GM15510 (cell line): ENCODE data around the gene UBA6.

ENCODE experiments used
- POLR2A ChIP-seq: IDR thresholded peaks from 3 replicates; pipeline ENCODE4 v1.6.1; 2011; ENCODE audit warnings: borderline replicate concordance; ENCODE audit not compliant: insufficient read length; ENCODE audit errors: extremely low read depth

Gene UBA6

GRCh38 chr4:67721315-67721769 is 20.4 kb upstream of the UBA6 start:
- TF ChIP-seq POLR2A: no peak

- TF ChIP-seq POLR2A: no peak
These were observed 19.1 kb upstream of the UBA6 start for GRCh38 chr4:67719953-67720617.

DNA sequence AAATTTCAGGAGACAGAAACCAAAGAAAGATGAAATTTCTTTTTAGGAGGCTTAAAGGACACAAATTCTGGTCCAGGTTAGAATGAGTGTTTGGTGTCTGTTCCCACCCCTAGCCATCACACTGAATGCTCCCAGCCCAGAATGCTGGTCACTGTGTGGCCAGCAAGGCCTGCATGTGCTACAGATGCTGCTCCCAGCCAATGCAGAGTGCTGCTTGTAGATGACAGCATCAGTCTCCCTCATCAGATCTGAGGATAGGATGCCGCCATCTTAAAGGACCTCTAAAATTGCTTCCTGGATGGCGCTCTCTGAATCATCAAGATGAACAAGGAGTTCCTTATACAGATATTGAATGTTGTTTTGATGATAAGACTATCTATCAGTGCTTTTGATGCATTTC is 17.9 kb upstream of the UBA6 start:
- no peak for TF ChIP-seq POLR2A

- no peak for TF ChIP-seq POLR2A
These were observed 16.6 kb upstream of the UBA6 start for GRCh38 chr4:67717586-67717985.

- no peak for TF ChIP-seq POLR2A
These were observed 14.0 kb upstream of the UBA6 start for GRCh38 chr4:67714955-67715354.

GRCh38 chr4:67714248-67714583 is 13.3 kb upstream of the UBA6 start:
- TF ChIP-seq POLR2A: no peak

- TF ChIP-seq POLR2A: no peak
These were observed 12.7 kb upstream of the UBA6 start for GRCh38 chr4:67713529-67714247.

DNA sequence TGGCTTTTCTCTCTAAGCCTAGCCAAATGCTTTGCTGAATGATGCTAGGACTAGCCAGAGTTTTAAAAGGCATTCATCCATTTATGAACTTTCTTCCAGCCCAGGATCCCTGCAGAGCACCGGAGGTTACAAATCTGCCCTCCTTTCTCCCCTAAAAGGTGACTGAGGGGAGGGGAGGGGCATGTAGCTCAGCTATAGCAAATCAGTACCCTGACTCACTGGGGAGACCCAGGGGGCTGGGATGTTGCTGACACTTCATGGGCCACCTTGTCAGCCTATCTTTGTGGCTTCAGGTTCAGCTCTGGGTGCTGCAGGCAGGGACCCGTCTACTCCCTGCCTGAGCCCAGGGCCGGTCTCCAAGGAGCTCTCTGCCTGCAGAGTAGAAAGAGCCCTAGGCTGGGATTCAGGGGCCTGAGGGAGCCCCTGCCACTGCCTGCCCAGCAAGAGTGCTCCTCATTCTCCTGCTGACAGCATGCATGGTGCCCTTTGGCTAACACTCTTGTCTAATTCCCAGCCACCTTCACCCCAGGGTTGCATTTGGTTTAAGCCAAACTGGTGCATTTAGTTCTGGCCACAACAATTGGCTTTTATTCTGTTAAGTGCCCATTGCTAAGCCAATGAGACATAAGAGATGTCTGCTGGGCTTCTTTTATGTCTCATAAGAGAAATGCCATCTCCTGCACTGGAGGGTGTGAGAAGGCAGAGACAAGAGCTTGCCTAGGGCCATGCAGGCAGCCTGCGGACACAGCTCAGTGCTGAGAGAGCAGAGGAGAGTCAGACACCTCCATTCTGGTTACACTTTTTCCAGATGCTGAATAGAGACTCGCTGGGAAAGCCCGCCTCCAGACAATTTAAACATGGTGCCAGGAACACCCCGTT is 11.9 kb upstream of the UBA6 start:
- TF ChIP-seq POLR2A: no peak

DNA sequence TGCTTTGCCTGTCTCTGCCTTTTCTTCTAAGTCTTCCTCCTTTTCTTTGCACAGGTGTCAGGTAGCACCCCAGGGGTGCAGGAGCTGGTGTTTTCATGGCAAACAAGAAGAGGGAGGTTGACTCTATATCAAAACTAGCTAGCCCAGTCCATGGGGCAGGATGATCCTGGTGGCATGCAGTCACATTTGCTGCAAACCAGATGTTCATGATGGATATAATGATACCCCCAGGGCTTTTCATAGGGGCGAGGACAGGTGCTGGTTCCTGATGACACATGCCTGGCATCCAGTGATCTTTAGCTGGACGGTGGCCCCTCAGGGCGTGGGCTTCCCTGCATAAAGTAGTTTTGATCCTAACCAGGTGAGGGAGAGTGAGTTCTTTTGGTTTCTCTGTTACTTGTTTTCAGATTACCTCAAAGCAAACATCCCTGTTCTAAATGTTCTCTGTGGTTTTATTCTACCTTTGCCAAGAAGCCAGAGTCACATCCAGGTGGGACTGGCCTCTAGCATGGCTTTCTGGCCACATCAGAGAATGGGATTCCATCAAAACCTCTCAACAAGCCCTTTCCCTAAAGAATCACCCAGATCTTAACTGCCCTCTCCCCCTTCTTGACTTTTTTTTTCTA is 11.2 kb upstream of the UBA6 start:
- TF ChIP-seq POLR2A: no peak

DNA sequence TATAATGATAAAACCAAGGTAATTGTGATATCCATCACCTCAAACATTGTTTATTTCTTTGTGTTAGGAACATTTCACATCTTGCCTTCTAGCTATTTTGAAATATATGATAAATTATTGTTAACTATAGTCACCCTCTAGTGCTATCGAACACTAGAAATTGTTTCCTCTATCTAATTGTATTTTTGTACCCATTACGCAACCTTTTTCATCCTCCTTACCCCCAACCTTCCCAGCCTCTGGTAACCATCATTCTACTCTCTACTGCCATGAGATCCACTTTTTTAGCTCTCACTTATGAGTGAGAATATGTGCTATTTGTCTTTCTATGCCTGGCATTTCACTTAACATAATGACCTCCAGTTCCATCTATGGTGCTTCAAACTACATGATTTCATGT is 3.9 kb upstream of the UBA6 start:
- TF ChIP-seq POLR2A: no peak

- TF ChIP-seq POLR2A: no peak
These were observed 1.2 kb upstream of the UBA6 start for GRCh38 chr4:67702166-67702565.

GRCh38 chr4:67701517-67701850 is 529 bp upstream of the UBA6 start:
- no peak for TF ChIP-seq POLR2A

DNA sequence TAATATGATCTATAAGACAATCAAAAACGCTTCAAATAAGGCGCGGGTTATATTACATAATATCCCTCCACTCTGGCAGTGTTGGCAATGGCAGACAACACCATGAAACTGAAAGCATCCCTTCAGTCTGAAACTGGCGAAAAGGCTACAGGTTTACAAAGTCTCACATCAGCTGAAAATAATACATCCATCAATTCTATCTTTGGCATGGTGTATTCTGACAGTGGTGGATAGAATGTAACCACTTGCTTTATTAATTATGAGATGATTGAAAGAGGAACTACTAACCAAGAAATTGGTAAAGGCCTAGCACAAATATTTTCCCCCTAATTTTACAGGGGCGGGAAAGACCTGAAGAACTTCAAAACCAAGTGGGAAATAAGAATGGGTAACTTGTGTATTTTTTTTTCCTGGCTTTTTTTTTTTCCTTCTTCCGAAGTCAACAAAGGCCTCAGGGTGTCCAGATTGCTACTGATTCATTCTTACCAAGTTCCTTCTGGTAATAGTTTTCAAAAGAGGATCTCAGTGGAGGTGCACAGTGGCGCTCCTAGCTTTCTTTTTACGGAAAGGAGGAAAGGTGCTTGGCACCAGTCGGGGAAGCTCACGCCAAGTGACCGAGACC is 728 bp downstream of the UBA6 start:
- TF ChIP-seq POLR2A: no peak

DNA sequence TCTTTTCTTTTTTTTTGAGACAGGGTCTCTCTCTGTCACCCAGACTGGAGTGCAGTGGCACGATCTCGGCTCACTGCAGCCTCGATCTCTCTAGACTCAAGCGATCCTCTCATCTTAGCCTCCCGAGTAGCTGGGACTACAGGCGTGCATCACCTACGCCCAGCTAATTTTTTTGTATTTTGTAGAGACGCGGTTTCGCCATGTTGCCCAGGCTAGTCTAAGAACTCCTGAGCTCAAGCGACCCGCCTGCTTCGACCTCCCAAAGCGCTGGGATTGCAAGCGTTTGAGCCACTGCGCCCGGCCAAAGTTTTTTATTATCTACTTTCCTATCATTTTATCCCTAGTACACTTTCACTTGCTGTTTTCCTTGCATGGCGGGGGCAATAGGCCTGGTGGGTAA is 1.4 kb downstream of the UBA6 start:
- TF ChIP-seq POLR2A: no peak
